NOMO-1 treated with DMSO at 0.1 percent for 48 hours (cell line): Measurements from ENCODE around the gene CTAGE8.
"Not testable (repeated sequence)": the region's sequence is repeated elsewhere in the genome, so short reads cannot be mapped to it uniquely, and the experiment has no call there.

Source experiments
- DNase-seq: peaks from one replicate; lab custom pipeline; 2025; ENCODE audit not compliant: unreplicated experiment; lab: John Stamatoyannopoulos, UW

Gene CTAGE8

GRCh38 chr7:144269188-144269587 is at the start of gene CTAGE8:
CTAGE8 (minus strand) TSS chr7:144269288; CDS start chr7:144269250, 38 bp downstream.
- DNase-seq: not testable (repeated sequence)

GRCh38 chr7:144317537-144317936 is 48.4 kb upstream of the CTAGE8 start:
- DNase-seq: not testable (repeated sequence)

- not testable (repeated sequence) for DNase-seq
Measured at GRCh38 chr7:144311872-144312469, 42.9 kb upstream of the CTAGE8 start, which contains the start of gene OR2A1. OR2A1 (plus strand) TSS chr7:144312419; CDS start chr7:144318125, 5,706 bp downstream.

GRCh38 chr7:144311218-144311617 is 42.1 kb upstream of the CTAGE8 start:
- DNase-seq: not testable (repeated sequence)

- not testable (repeated sequence) for DNase-seq
Measured at GRCh38 chr7:144309702-144310101, 40.6 kb upstream of the CTAGE8 start.

GRCh38 chr7:144305156-144305555 is 36.1 kb upstream of the CTAGE8 start:
- not testable (repeated sequence) for DNase-seq

- DNase-seq: not testable (repeated sequence)
Measured at GRCh38 chr7:144303607-144304006, 34.5 kb upstream of the CTAGE8 start.

GRCh38 chr7:144302578-144303303 is 33.7 kb upstream of the CTAGE8 start:
- not testable (repeated sequence) for DNase-seq

- not testable (repeated sequence) for DNase-seq
Measured at GRCh38 chr7:144293794-144294499, 24.9 kb upstream of the CTAGE8 start.

GRCh38 chr7:144292384-144293161 is 23.5 kb upstream of the CTAGE8 start:
- not testable (repeated sequence) for DNase-seq

- not testable (repeated sequence) for DNase-seq
Measured at GRCh38 chr7:144291607-144292006, 22.5 kb upstream of the CTAGE8 start.

- DNase-seq: not testable (repeated sequence)
Measured at GRCh38 chr7:144287171-144287784, 18.2 kb upstream of the CTAGE8 start.

- DNase-seq: not testable (repeated sequence)
Measured at GRCh38 chr7:144283716-144284115, 14.6 kb upstream of the CTAGE8 start.

- DNase-seq: not testable (repeated sequence)
Measured at GRCh38 chr7:144282490-144282889, 13.4 kb upstream of the CTAGE8 start.

GRCh38 chr7:144281981-144282380 is 12.9 kb upstream of the CTAGE8 start:
- DNase-seq: not testable (repeated sequence)

GRCh38 chr7:144280010-144280409 is 10.9 kb upstream of the CTAGE8 start:
- DNase-seq: not testable (repeated sequence)

- not testable (repeated sequence) for DNase-seq
Measured at GRCh38 chr7:144275281-144275680, 6.2 kb upstream of the CTAGE8 start.

GRCh38 chr7:144264692-144265091 is 4.4 kb downstream of the CTAGE8 start, which contains the start of gene OR2A7:
OR2A7 (minus strand) TSS chr7:144264792; CDS start chr7:144259628, 5,164 bp downstream.
- not testable (repeated sequence) for DNase-seq

- not testable (repeated sequence) for DNase-seq
Measured at GRCh38 chr7:144262128-144262527, 7.0 kb downstream of the CTAGE8 start.

GRCh38 chr7:144259067-144259466 is 10.0 kb downstream of the CTAGE8 start:
- DNase-seq: not testable (repeated sequence)
